ENCODE measurements around the gene NADSYN1. TPM values are rescaled to one million over a fixed set of nuclear protein-coding genes. Genes with fewer than 3 reads are reported as not detected.

Gene NADSYN1
- total and polyA plus RNA-seq, 2 experiments from 2014 or later = 42.0 to 50.4 TPM

DNA sequence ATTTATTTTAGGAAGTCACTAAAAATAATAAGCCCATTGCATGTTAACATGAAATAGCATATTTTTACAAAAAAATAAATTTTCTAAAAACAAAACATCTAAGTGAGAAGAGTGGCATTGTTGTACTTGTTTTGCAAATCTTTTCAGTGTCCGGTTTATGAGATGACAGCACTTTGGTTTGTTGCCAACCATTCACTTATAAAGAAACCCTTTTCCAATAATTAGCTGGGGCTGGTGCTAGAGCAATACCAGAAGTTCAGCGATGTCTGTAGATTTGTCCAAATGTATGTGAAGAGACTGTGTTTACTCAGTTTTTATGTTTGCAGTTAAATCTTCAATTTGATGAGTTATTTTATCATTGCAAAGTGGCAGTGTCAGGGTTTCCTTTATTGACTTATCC lies 52.0 kb downstream of the NADSYN1 start:
- no peak overlapping the region for H3K4me2 ChIP-seq (ENCODE audit: unreplicated experiment)
- H3K27ac ChIP-seq = no peak overlapping the region
- H3K27me3 ChIP-seq (replicated peaks; ENCODE audit: insufficient read depth) = no peaks in the 10 kb centered on the region
- DNase-seq = no peak
- H3K9ac ChIP-seq = no peak overlapping the region
- no peak overlapping the region for H2AFZ ChIP-seq
- H3F3A ChIP-seq (ENCODE audit: insufficient read depth) = no peaks in the 10 kb centered on the region
- no peaks in the 10 kb centered on the region for H4K20me1 ChIP-seq (ENCODE audit: insufficient read depth)
- no peaks in the 10 kb centered on the region for H3K9me3 ChIP-seq (ENCODE audit: low read depth)
- H3K79me2 ChIP-seq (ENCODE audit: insufficient read depth) = no peaks in the 10 kb centered on the region
- no peaks in the 10 kb centered on the region for H3K9me2 ChIP-seq (ENCODE audit: insufficient read depth)
- 48 to 49% methylated on average over 2 of the region's 2 CpGs for WGBS, 2 experiments (ENCODE audit: low coverage in 1 of 2, low lambda C conversion rate in 2 of 2, missing lambda C conversion rate in 2 of 2)
- no peak for TF ChIP-seq EZH2phosphoT487 (IDR thresholded peaks at IDR 0.05; ENCODE audit: insufficient read depth, low read depth)
- TF ChIP-seq EZH2 (IDR thresholded peaks at IDR 0.05; ENCODE audit: insufficient read depth, poor library complexity, severe bottlenecking) = no peak
- H3K36me3 ChIP-seq (ENCODE audit: low read depth) = no peaks in the 10 kb centered on the region; the same call in 1 of the 2 replicates
- H3K4me3 ChIP-seq = no peak overlapping the region
- in situ Hi-C loops (cut with MboI) = no loop called here
- no peaks in the 10 kb centered on the region for H3K4me1 ChIP-seq (ENCODE audit: insufficient read depth)

DNA sequence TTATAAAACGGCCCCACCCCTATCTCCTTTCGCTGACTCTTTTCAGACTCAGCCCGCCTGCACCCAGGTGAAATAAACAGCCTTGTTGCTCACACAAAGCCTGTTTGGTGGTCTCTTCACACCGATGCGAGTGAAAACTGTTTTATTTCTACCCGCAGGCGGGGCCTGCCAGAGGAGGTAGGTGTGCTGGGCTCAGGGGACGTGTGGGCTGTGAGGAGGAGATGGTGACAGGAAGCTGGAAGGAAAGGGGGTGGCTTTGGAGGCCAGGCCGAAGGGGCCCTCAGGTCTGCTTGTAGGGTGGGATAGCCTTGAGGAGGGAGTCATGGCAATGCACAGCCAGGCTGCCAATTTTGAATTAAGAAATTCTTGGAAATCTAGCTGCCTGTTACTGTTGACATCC lies 52.8 kb downstream of the NADSYN1 start:
- no peak overlapping the region for H2AFZ ChIP-seq
- no peak overlapping the region for H3K27ac ChIP-seq

DNA sequence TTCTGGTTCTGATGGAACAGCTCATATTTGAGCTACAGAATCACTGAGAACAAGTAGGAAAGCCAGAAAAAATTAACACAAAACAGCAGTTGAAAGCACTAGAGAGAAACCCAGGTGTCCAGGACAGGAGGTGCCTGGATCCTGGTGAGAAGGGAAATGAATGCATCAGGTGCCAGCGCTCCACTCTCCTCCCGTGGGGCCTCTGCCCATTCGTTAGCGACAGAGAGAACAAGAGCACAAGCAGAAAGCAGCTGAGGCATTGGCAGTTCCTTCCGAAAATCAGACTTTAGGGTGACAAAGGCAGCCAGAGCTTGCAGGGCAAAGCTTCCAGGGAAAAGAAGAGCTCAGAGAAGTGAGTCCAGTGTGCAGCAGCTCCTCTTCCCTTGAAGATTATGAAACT lies 54.1 kb downstream of the NADSYN1 start:
- DNase-seq = no peak
- in situ Hi-C loops (cut with MboI) = no loop called here
- no peak for TF ChIP-seq EZH2phosphoT487 (IDR thresholded peaks at IDR 0.05; ENCODE audit: insufficient read depth, low read depth)
- no peak for TF ChIP-seq EZH2 (IDR thresholded peaks at IDR 0.05; ENCODE audit: insufficient read depth, poor library complexity, severe bottlenecking)

More for the DNA sequence above, 52.8 kb downstream of the NADSYN1 start:
- Histone ChIP-seq H3K79me2 (ENCODE audit: insufficient read depth) (no peaks in the 10 kb centered on the region), H3K9me3 (ENCODE audit: low read depth) (no peaks in the 10 kb centered on the region), H3K4me2 (ENCODE audit: unreplicated experiment) (no peak overlapping the region), H4K20me1 (ENCODE audit: insufficient read depth) (no peaks in the 10 kb centered on the region), H3F3A (ENCODE audit: insufficient read depth) (no peaks in the 10 kb centered on the region), H3K9ac (no peak overlapping the region), H3K4me1 (ENCODE audit: insufficient read depth) (no peaks in the 10 kb centered on the region), H3K9me2 (ENCODE audit: insufficient read depth) (no peaks in the 10 kb centered on the region), H3K4me3 (no peak overlapping the region), H3K27me3 (replicated peaks; ENCODE audit: insufficient read depth) (no peaks in the 10 kb centered on the region), H3K36me3 (ENCODE audit: low read depth) (no peaks in the 10 kb centered on the region)
- DNase-seq = no peak
- 89 to 90% methylated on average over 9 of the region's 9 CpGs for WGBS, 2 experiments (ENCODE audit: low coverage in 1 of 2, low lambda C conversion rate in 2 of 2, missing lambda C conversion rate in 2 of 2)
- TF ChIP-seq EZH2 (IDR thresholded peaks at IDR 0.05; ENCODE audit: insufficient read depth, poor library complexity, severe bottlenecking) (no peak), EZH2phosphoT487 (IDR thresholded peaks at IDR 0.05; ENCODE audit: insufficient read depth, low read depth) (no peak)
- in situ Hi-C loops (cut with MboI) = no loop called here

DNA sequence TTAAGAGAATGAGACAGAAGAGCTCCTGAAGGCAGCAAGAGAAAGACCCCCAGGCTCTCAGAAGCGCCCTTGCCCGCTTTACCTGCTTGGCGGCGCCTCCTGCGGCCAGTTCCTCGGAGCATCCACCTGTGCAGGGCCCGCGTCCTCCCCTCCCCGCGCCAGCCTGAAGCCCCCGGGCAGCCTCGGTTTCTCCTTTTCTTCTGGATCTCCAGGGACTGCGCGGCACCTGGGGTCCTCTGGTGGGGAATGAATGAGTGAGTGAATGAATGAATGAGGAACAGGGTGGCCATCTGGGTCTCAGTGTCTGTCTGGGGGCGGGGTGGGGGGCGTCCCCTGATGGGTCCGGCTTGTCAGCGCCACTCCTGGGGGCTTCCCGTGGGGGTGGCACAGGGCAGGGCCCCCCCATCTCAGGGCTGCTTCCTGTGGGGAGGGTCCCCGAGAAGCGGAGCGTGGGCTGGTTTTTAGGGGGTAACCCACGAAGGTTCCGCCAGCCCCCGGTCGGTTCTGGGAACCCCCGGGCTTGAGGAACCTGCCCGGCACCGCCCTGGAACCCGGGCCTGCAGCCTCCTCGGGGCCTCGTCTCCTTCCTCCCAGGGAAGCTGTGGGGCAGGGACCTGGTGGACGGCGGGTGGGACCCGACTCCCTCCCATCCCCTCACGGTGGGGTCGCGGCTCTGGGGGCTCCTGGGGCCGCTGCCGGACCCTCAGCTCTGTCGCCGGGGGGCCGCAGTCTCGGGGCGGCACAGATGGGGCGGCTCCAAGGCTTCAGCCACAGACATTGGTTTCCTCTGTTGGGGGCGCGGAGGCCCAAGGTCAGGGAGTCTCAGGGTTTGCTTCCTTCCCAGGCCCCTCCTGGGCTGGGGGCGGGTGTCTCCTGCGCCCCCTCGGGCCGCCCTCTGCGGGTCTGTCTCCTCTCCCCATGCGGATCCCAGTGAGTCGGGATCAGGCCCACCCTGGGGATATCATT lies 65.8 kb downstream of the NADSYN1 start:
- WGBS, 2 experiments (ENCODE audit: low coverage in 1 of 2, low lambda C conversion rate in 2 of 2, missing lambda C conversion rate in 2 of 2) = 79 to 81% methylated on average over 44 to 53 of the region's 55 CpGs
- no peak overlapping the region for H3K9ac ChIP-seq
- H3K79me2 ChIP-seq (ENCODE audit: insufficient read depth) = no peaks in the 10 kb centered on the region
- TF ChIP-seq EZH2phosphoT487 (IDR thresholded peaks at IDR 0.05; ENCODE audit: insufficient read depth, low read depth) (no peak), EZH2 (IDR thresholded peaks at IDR 0.05; ENCODE audit: insufficient read depth, poor library complexity, severe bottlenecking) (no peak)
- H3K27ac ChIP-seq = no peak overlapping the region
- no peaks in the 10 kb centered on the region for H3K27me3 ChIP-seq (replicated peaks; ENCODE audit: insufficient read depth)
- no peaks in the 10 kb centered on the region for H3K4me1 ChIP-seq (ENCODE audit: insufficient read depth)
- no peaks in the 10 kb centered on the region for H3F3A ChIP-seq (ENCODE audit: insufficient read depth)
- no peak overlapping the region for H3K4me3 ChIP-seq
- H3K9me3 ChIP-seq (ENCODE audit: low read depth) = no peaks in the 10 kb centered on the region
- no peaks in the 10 kb centered on the region for H4K20me1 ChIP-seq (ENCODE audit: insufficient read depth)
- no peaks in the 10 kb centered on the region for H3K36me3 ChIP-seq (ENCODE audit: low read depth)
- in situ Hi-C loops (cut with MboI) = no loop called here
- no peak overlapping the region for H3K4me2 ChIP-seq (ENCODE audit: unreplicated experiment)
- no peak for DNase-seq
- no peaks in the 10 kb centered on the region for H3K9me2 ChIP-seq (ENCODE audit: insufficient read depth)
- H2AFZ ChIP-seq = no peak overlapping the region

More for the DNA sequence above, 54.1 kb downstream of the NADSYN1 start:
- no peak overlapping the region for H3K4me3 ChIP-seq
- no peaks in the 10 kb centered on the region for H3K9me2 ChIP-seq (ENCODE audit: insufficient read depth)
- no peaks in the 10 kb centered on the region for H3K36me3 ChIP-seq (ENCODE audit: low read depth)
- no peaks in the 10 kb centered on the region for H4K20me1 ChIP-seq (ENCODE audit: insufficient read depth)
- no peaks in the 10 kb centered on the region for H3K4me1 ChIP-seq (ENCODE audit: insufficient read depth)
- no peak overlapping the region for H2AFZ ChIP-seq
- no peaks in the 10 kb centered on the region for H3K79me2 ChIP-seq (ENCODE audit: insufficient read depth)
- no peaks in the 10 kb centered on the region for H3K9me3 ChIP-seq (ENCODE audit: low read depth)
- H3K27ac ChIP-seq = no peak overlapping the region
- 86 to 93% methylated on average over 5 of the region's 5 CpGs for WGBS, 2 experiments (ENCODE audit: low coverage in 1 of 2, low lambda C conversion rate in 2 of 2, missing lambda C conversion rate in 2 of 2)
- no peak overlapping the region for H3K9ac ChIP-seq
- H3K27me3 ChIP-seq (replicated peaks; ENCODE audit: insufficient read depth) = no peaks in the 10 kb centered on the region
- H3K4me2 ChIP-seq (ENCODE audit: unreplicated experiment) = no peak overlapping the region
- H3F3A ChIP-seq (ENCODE audit: insufficient read depth) = no peaks in the 10 kb centered on the region
